Loucy (cell line): ENCODE results near the gene NCOA6.

Experiments used
- CTCF ChIP-seq: fragments of 200-600 bp; sonication (generic); conservative IDR thresholded peaks from 2 replicates; pipeline ENCODE4 v1.5.1; 2014; ENCODE audit warnings: mild to moderate bottlenecking, antibody characterized with exemption, low read length
- EZH2phosphoT487 ChIP-seq: fragments of 200-600 bp; IDR thresholded peaks from 2 replicates; pipeline ENCODE4 v1.6.1; 2018; ENCODE audit warnings: antibody characterized with exemption, mild to moderate bottlenecking, moderate library complexity, borderline replicate concordance

GRCh38 chr20:34744340-34744739 lies 81.1 kb downstream of the NCOA6 start:
- TF ChIP-seq EZH2phosphoT487 (no peak), CTCF (no peak)
